ENCODE data around the gene CLDN3.

The CLDN3 gene

DNA sequence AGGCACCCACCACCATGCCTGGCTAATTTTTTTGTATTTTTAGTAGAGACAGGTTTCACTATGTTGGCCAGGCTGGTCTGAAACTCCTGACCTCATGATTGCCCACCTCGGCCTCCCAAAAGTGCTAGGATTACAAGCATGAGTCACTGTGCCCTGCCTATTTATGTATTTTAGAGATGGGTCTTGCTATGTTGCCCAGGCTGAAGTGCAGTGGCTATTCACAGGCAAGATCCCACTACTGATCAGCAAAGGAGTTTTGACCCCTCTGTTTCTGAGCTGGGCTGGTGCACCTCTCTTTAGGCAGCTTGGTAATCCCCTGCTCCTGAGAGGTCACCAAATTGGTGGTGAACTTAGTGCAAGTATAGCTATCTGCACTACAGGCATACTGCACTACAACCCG is 37.7 kb downstream of the CLDN3 start:
- TF ChIP-seq EZH2 (optimal IDR thresholded peaks at IDR 0.05; ENCODE audit: low read depth, low read length) (no peak), EZH2phosphoT487 (IDR thresholded peaks at IDR 0.05; ENCODE audit: low read length) (no peak)
- TF ChIP-seq, protein P1, sequence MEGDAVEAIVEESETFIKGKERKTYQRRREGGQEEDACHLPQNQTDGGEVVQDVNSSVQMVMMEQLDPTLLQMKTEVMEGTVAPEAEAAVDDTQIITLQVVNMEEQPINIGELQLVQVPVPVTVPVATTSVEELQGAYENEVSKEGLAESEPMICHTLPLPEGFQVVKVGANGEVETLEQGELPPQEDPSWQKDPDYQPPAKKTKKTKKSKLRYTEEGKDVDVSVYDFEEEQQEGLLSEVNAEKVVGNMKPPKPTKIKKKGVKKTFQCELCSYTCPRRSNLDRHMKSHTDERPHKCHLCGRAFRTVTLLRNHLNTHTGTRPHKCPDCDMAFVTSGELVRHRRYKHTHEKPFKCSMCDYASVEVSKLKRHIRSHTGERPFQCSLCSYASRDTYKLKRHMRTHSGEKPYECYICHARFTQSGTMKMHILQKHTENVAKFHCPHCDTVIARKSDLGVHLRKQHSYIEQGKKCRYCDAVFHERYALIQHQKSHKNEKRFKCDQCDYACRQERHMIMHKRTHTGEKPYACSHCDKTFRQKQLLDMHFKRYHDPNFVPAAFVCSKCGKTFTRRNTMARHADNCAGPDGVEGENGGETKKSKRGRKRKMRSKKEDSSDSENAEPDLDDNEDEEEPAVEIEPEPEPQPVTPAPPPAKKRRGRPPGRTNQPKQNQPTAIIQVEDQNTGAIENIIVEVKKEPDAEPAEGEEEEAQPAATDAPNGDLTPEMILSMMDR (IDR thresholded peaks at IDR 0.05; ENCODE audit: low read length): no peak
- peaks cover 10% of the 10 kb centered on the region for H3K79me2 ChIP-seq (ENCODE audit: low read length)
- no peak overlapping the region for H3K4me3 ChIP-seq (ENCODE audit: low read length)
- no peak overlapping the region for H3K9ac ChIP-seq (ENCODE audit: low read length)
- 0 out of 2 replicates have a peak, but pooled peaks cover under 1% of the 10 kb centered on the region for H4K20me1 ChIP-seq (ENCODE audit: insufficient read depth, low read length)
- no peak overlapping the region for H3K4me2 ChIP-seq (ENCODE audit: low read depth, low read length)
- H3K27ac ChIP-seq (ENCODE audit: low read length): no peak overlapping the region
- H3K9me2 ChIP-seq (replicated peaks; ENCODE audit: insufficient read depth, low read length): no peaks in the 10 kb centered on the region
- no peaks in the 10 kb centered on the region for H3F3A ChIP-seq (ENCODE audit: insufficient read depth, low read length)
- H3K9me3 ChIP-seq (replicated peaks; ENCODE audit: insufficient read depth, low read length): no peaks in the 10 kb centered on the region
- no peak for DNase-seq
- H3K4me1 ChIP-seq (ENCODE audit: low read length): peaks cover 10% of the 10 kb centered on the region
- H3K27me3 ChIP-seq (replicated peaks; ENCODE audit: insufficient read depth, low read length): no peaks in the 10 kb centered on the region
- H2AFZ ChIP-seq (ENCODE audit: low read length): no peak overlapping the region
- no peaks in the 10 kb centered on the region for H3K36me3 ChIP-seq (replicated peaks; ENCODE audit: insufficient read depth, low read length)

DNA sequence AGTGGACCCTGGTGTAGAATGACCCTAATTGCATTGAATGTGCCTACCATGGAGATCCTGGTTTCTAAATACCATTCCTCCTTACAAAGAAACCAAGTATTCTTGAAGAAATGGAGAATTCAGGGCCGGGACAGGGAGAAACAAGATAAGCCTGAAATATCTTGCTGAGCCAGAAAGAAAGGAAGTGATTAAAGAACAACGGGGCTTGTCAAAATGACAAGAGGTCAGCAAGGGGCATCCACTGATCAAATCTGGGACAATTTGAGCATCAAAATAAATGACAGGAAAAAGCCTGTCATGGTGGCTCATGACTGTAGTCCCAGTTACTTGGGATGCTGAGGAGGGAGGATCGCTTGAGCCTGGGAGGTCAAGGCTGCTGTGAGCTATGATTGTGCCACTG is 39.6 kb downstream of the CLDN3 start:
- Histone ChIP-seq H3K4me2 (ENCODE audit: low read depth, low read length) (no peak overlapping the region), H3K79me2 (ENCODE audit: low read length) (no peaks in the 10 kb centered on the region)
- TF ChIP-seq EZH2 (optimal IDR thresholded peaks at IDR 0.05; ENCODE audit: low read depth, low read length) (no peak), EZH2phosphoT487 (IDR thresholded peaks at IDR 0.05; ENCODE audit: low read length) (no peak)
- TF ChIP-seq, protein P1 (IDR thresholded peaks at IDR 0.05; ENCODE audit: low read length): no peak

DNA sequence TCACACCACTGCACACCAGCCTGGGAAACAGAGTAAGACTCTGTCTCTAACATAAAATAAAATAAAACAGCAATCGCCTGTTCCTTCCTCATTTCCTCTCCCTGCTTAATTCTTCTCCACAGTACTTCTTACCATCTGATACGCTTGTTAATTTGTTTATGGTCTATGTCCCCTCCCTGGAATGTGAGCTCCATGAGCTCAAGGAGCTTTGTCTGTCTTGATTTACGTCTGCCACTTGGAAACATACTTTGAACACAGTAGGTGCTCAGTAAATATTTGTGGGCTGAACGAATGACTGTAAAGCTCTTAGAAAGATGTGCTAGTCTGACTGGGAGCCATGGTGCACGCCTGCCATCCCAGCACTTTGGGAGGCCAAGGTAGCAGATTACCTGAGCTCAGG is 41.5 kb downstream of the CLDN3 start:
- no peaks in the 10 kb centered on the region for H3K79me2 ChIP-seq (ENCODE audit: low read length)
- no peak overlapping the region for H3K9ac ChIP-seq (ENCODE audit: low read length)
- TF ChIP-seq, protein P1 (IDR thresholded peaks at IDR 0.05; ENCODE audit: low read length): no peak
- TF ChIP-seq EZH2phosphoT487 (IDR thresholded peaks at IDR 0.05; ENCODE audit: low read length): no peak
- TF ChIP-seq EZH2 (optimal IDR thresholded peaks at IDR 0.05; ENCODE audit: low read depth, low read length): no peak
- no peaks in the 10 kb centered on the region for H3K9me3 ChIP-seq (replicated peaks; ENCODE audit: insufficient read depth, low read length)
- H3K9me2 ChIP-seq (replicated peaks; ENCODE audit: insufficient read depth, low read length): no peaks in the 10 kb centered on the region
- H3K4me3 ChIP-seq (ENCODE audit: low read length): no peak overlapping the region
- no peaks in the 10 kb centered on the region for H3F3A ChIP-seq (ENCODE audit: insufficient read depth, low read length)
- no peak overlapping the region for H2AFZ ChIP-seq (ENCODE audit: low read length)
- H3K4me1 ChIP-seq (ENCODE audit: low read length): no peaks in the 10 kb centered on the region
- H3K4me2 ChIP-seq (ENCODE audit: low read depth, low read length): no peak overlapping the region
- H3K36me3 ChIP-seq (replicated peaks; ENCODE audit: insufficient read depth, low read length): no peaks in the 10 kb centered on the region
- H3K27ac ChIP-seq (ENCODE audit: low read length): no peak overlapping the region
- no peaks in the 10 kb centered on the region for H4K20me1 ChIP-seq (ENCODE audit: insufficient read depth, low read length)
- no peaks in the 10 kb centered on the region; the same call in 1 of the 2 replicates for H3K27me3 ChIP-seq (replicated peaks; ENCODE audit: insufficient read depth, low read length)
- no peak for DNase-seq

More for the DNA sequence above, 39.6 kb downstream of the CLDN3 start:
- Histone ChIP-seq H3K27ac (ENCODE audit: low read length) (no peak overlapping the region), H3K9ac (ENCODE audit: low read length) (no peak overlapping the region), H2AFZ (ENCODE audit: low read length) (no peak overlapping the region), H3K9me2 (replicated peaks; ENCODE audit: insufficient read depth, low read length) (no peaks in the 10 kb centered on the region), H3K36me3 (replicated peaks; ENCODE audit: insufficient read depth, low read length) (no peaks in the 10 kb centered on the region), H3K27me3 (replicated peaks; ENCODE audit: insufficient read depth, low read length) (no peaks in the 10 kb centered on the region; the same call in 1 of the 2 replicates), H3K4me3 (ENCODE audit: low read length) (no peak overlapping the region), H3F3A (ENCODE audit: insufficient read depth, low read length) (no peaks in the 10 kb centered on the region), H3K4me1 (ENCODE audit: low read length) (peaks cover 8% of the 10 kb centered on the region), H3K9me3 (replicated peaks; ENCODE audit: insufficient read depth, low read length) (no peaks in the 10 kb centered on the region), H4K20me1 (ENCODE audit: insufficient read depth, low read length) (no peaks in the 10 kb centered on the region)
- no peak for DNase-seq
